Measurements from ENCODE around the gene SH3BP4.
"Not testable (repeated sequence)": the region's sequence is repeated elsewhere in the genome, so short reads cannot be mapped to it uniquely, and the experiment has no call there.

Gene SH3BP4

DNA sequence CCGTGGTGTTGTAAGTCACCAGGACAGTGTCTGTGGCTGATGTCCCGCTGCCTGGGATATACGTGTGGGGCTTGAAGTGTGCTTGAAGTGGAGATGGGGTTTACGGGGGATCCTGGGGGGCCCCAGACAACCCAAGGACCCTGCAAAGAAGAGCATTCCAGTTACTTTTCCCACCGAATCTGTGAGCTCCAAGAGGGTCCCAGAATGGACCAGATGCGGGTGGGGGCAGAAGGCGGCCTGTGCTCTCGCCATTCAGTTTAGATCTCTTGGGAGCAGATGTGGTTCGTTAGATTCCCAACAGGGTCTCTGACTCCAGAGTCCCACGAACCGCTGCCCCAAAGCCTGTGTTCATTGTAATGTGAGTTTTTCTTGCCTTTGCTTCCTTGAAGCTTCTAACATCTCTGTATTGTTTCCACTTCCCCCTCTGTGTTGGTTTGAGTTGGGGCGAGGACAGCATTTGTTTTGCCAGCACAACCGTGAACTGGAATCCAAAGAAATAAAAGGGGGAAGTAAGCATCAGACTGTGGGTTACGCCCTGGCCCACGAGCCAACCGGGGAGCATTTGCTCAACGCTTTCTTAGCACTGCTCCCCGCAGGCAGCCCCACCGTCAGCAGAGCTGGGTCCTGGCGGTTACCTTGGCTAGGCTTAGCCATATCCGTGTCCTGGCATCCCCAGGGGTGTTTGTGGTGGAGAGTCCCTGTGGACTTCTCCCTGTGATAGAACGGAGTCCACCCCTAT is 92.1 kb downstream of the SH3BP4 start:
- DNase-seq, result no peak

DNA sequence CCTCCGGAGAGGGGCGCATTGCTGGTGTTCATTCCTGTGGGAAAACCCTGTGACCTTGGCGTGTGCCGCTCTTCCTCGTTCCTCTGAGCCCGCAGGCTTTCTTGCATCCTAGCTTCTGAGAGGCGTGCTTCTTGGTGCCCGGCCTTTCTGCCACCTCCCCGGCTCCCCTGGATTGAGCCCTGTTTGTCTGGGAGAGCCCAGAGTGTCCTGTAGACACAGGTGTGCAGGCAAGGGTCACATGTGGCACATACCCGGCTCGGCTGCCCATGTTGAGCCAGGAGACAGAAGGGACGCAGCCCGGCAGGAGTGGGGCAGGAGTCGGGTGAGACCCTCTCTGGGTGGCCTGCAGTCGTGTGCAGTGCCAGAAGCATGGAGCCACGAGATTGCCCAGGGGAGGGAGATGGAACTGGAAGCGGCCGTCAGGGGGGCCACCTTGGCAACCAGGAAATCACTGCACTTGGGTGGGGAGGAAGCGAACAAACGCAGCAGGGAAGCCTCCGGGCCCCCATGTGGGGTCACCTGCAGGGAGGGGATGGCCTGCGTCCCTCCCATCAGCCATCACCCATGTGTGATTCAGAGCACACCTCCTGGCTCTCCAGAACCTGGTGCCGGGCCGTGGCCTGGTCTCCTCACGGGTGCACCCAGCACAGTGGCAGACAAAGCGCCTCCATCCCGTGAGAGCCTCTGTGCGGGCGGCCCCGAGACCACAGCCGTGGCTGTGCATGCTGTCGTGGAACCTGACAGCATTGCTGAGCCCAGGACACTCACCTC is 92.9 kb downstream of the SH3BP4 start:
- DNase-seq, result no peak

DNA sequence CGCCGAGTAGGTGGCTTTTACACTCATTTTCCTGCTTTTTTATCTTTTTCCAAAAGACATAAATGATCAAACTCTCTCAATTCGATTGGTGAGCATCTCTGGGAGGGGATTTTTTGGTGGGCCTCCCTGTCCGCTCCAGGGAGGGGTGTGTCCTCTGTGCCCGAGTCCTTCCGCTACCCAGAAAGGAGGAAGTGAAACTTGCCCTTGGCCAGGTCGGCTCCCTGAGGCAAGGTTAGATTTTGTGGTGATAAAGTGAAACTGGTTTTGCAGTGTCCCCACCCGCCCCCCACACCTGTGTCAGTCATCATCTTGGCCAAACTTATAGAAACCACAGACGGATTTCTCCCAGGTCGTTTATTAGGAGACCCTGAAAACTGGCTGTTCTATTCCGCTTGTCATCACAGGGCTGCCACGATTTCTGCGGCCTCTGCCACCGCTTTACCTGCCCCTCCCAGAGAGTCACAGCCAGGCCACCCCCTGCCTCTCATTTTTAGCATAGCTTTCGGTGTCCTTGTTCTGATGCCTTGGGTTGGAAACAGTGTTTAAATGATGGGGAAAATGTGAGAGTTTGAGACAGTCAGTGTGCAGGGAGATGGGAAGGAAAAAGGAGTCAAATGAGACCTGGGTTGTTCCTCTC is 93.6 kb downstream of the SH3BP4 start:
- DNase-seq, result no peak

DNA sequence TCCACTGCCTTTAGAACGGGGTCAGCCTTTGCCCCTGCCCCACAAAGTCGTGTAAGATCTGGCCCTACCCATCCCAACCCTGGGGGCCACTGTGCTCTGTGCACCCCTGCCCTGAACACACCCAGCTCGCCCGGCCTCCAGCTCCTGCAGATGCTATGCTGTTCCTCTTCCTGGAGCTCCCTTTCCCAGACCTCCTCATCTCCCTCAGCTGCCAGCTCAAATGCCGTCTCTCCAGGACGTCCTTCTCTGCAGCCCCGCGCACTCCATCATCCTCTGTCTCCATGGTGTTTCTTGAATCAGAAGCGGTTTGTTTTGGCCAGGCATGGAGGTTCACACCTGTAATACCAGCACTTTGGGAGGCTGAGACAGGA is 94.1 kb downstream of the SH3BP4 start:
- no peak for DNase-seq

DNA sequence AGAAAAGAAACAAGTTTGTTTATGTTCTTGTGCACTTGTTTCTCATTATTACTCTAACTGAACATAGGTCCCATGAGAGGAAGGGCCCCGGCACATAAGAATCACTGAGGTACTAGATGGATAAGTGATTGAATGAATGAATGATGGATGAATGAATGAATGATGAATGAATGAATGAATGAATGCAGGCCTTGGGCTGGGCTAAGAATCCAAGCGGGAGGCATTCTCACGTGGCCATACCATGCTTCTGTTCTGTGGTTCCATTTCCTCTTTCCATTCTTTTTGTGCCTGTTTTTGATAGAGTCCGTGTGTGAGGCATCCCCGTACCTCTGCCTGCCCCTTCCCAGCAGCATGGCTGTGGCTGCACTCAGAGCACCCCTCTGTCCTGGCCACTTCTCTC is 94.8 kb downstream of the SH3BP4 start:
- DNase-seq, result no peak

DNA sequence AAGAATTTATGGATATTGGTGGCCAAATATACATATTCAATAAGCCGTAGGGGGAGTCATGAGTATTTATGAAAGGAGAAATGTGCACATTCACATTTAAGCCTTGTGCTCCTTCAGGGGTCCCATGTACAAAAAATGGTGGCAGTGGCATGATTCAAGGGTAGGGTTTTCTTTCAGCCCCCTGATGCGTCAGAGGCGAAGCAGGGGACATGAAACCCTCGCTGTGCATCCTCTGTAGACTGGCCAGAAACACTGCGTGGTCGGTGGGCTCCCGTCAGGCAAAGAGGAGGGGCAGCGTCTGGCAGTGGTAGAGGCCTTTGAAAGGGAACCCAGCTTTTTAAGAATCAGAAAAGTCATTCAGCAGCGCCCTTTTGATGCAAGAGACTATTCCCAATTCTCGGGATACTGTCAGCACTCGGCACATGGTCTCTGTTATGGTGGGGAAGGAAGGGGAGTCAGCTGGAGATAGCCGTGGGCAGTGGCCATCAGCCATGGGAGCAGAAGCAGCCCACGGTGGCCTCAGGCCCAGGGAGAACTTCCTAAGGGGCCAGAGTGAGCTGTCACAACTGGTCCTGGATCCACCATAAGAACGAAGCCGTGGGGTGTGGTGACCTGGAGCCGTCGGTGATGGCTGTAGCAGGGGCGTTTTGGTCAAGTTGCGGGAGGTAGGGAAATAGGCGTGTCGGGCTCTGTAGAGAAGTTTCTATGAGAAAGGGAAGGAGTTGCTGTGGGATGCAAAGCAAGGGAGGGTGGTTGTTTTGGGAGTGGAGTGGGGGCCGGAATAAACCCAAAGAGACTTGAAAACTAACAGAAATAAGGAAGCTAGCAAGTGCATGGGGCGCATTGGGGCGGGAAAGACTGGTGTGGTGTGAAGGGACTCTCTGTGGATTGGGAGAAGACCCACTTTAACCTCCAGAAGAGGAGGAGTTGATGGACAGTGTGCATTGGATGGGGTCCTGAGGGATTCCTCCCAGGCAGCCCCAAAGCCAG is 95.6 kb downstream of the SH3BP4 start:
- no peak for DNase-seq

DNA sequence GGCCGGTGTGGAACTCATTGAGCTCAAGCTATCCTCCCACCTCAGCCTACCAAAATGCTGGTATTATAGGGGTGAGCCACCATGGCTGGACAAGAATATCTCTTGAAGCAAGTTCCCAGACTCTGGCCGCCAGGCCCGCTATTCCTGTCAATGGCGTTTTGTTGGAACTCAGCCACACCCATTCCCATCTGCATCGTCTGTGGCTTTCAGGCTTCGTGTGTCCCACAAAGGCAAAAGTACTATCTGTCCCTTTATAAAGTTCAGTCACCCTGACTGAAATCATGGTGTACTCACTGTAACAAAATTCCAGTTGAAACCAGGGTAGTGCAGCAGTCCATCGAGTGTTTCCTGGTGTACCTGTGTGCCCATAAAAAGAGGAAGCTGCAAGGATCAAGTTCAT is 96.7 kb downstream of the SH3BP4 start:
- no peak for DNase-seq

DNA sequence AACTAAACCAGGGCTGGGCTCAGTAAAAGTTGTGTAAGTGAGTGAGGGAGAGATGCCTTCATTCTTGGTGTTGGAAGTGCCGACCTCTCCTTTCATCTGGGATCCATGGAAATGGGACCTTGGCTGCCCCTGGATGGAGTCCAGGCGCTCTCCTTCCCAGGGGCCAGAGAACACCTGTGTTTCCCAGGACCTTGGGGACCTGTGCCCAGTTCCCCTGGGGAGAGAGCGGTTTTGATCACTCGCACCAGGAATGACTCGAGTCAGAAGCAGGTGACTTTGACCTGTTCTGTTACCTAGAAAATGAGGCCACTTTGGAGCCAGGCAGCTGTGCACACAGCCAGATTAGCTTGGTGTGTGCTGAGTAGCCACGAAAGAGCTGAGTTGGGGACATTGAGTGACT is 97.3 kb downstream of the SH3BP4 start:
- DNase-seq, result no peak

DNA sequence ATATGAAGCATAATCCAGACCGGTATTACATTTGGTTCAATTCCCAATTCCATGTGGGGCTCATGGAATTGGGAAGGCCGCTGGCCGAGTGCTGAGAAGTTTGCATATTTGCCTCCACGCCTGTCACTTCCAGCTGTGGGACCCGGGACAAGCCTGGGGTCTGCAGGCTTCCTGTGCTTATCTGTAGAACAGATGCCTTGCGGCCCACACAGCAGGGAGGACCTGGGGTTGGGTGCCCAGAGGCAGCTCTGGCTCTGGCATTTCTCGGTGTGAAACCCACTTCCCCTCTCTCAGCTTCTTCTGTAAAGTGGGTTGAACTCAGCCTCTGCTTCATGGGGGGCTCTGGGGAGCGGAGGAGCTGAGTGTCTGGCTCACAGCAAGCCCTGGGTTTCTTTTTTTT is 97.9 kb downstream of the SH3BP4 start:
- no peak for DNase-seq

DNA sequence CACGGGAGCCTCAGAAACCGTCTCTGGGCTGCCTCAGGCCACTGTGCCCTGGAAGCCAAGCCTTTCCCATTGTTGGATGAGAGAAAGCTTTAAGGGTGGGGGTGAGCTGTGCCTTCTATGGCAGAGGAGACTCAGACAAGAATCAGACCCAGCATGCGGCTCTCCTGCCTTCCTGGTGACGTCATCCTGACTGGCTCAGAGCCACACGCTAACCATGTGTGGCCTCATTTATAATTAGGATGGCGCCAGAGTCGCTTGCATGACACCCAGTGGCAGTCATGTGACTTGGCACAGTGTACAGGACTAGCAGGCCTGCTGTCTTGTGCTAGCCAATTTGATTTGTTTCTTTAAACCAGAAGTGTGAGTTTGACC is 99.1 kb downstream of the SH3BP4 start:
- no peak for DNase-seq

DNA sequence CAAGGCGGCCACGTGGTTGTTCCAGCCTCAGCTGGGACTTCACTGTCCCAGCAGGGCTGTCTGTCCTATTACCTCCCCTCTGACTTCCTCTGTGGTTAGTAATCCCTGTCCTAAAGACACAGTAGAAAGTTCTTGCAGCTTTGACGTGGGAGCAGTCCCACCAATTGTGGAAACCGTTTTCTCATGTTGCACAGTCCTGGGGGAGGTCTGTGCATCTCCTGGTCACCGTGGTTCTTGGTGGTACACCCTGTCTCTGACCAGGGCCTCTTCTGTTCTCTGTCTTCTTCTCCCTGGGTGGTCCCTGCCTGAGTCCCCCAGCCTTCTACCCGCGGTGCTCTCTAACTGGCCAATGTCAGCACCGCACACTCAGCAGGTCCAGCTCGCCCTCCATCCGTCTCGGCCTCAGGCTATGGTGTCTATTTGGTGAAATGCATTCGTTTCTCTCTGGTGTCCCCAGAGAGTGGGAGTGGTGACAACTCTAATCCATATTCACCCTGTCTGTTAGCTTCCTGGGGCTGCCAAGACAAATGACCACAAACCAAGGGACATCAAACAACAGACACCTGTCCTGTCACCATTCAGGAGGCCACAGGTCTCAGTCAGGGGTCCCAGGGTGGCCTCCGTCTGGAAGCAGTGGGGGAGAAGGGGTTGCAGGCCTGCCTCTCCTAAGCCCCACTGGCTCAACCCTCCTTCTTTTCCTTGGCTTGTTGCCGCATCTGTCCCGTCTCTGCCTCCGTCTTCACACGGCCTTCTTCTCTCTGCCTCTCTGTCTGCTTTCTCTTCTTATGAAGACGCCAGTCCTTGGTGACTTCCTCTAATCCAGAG is 99.8 kb downstream of the SH3BP4 start:
- no peak for DNase-seq

DNA sequence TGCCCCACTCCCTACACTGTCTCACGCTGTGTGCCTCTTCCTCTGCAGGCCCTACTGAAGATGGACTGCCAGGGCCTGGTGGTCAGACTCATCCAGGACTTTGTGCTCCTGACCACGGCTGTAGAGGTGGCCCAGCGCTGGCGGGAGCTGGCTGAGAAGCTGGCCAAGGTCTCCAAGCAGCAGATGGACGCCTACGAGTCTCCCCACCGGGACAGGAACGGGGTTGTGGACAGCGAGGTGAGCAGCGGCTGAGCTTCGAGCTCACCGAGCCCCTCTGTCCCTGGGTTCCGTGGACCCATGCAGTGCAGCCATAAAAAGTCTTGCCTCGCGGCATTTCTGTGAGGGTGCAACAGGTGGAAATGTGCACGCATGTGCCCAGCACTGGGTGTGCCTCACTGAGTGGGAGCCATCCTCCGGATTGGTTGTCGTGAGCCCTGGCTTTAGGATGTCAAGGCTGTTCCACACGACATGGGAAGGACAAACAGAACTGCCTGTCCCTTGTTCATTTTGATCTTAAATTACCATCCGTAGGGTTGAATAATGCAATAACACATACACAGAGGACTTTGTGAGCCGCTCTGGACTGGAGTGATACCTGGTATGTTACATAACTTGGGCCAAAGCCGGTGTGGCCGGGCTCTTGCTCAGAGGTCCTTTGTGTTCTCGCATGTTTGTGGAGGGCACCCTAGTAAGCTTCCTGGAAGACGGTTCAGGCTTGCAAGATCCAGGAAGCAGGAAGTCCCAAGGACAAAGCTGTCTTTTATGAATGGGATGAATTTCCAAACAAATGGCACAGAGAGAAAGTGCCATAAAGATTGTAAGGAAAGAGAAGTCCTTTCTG is 100.9 kb downstream of the SH3BP4 start:
- no peak for DNase-seq

DNA sequence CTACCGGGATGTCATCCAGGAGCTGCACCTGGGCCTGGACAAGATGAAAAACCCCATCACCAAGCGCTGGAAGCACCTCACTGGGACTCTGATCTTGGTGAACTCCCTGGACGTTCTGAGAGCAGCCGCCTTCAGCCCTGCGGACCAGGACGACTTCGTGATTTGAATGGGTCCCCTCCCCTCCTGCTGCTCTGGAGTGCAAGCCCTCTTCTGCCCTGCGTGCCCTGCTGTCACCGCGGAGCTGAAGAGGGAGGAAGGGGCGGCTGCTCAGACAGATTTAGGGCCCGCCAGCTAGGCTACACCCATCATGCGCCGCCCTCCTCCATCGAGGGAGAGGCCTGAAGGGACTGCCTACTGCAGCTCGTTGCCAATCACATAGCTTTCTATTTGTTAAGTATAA is 101.8 kb downstream of the SH3BP4 start:
- no peak for DNase-seq

DNA sequence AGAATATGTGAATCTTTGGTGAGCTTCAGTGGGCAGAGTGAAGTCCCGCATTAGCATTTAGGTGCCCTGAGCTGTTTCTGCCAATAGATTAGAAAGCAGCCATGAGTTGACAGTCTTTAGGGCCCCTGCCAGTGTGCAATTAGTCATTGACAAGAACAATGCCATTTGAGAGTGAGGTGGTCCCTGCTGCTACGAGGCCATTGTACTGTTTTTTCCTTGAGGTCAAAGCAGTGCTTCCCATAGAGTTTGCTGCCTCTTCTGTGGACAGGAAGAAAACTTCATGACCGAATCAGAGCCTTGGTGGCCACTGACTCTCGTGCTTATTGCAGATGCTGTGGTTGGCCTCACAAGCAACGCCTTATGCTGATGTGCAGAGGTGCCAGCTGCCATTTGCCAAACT is 102.7 kb downstream of the SH3BP4 start:
- no peak for DNase-seq

DNA sequence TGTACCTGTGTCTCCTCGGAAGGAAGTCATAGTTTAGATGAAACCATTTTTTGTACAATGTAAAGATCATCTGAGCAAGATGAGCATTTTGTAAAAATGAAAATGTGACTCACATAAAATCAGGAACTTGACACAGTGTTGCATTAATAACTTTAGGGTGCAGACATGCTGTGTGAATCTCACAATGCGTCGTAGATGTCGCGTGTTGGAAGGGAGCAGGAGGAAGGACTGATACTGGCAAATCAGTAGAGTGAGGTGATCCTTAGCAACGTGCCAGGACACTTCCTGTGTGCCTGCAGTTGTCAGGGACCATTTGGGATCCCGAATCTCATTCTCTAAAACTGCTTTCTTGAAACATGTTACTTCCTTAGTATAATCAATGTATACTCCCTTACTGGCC is 103.1 kb downstream of the SH3BP4 start:
- no peak for DNase-seq

DNA sequence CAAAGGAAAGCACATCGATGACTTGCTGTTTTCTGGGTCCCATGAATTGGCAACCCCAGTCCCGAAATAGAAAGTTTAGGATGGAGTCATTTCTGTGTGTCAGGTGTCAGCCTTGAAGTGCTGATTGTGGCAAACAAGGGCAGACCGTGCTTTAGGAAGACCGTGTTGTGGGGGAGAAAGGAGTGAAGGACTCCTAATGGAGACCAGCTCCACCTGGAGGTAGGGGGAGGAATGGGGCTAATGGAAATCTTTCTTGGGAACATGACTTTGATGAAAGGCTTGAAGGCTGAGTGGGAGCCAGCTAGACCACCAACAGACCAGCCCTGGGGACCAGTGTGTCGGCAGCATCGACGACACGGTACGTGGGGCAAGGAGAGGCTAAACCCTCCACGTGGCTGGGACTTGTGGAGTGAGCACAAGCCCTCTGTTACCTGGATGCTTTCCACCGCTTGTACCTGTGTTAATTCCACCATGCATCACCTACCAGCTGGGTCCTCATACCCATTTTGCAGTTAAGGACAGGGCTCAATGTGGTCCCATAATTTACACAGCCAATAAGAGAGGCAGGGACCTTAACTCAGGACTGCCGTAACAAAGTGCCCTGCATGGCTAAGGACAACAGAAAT is 104.2 kb downstream of the SH3BP4 start:
- no peak for DNase-seq

DNA sequence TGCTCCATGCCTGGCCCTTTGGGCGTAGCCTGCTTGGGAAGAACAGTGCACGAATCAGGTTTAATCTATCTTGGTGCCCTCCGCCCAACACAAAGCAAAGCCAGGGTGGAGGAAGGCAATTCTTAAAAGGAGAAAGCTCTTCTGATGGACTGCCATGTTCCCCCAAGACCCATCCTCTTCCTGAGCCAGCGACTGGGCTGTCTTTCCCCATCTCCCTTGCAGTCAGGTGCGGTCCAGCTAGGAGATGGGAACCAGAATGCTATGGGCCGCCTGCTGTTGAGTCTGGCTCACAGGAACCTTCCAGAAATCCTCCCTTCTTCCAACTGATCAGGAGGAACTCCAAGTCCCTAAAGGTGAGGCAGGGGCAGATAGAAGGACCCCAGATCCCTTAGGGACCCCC is 105.0 kb downstream of the SH3BP4 start:
- DNase-seq, result no peak

DNA sequence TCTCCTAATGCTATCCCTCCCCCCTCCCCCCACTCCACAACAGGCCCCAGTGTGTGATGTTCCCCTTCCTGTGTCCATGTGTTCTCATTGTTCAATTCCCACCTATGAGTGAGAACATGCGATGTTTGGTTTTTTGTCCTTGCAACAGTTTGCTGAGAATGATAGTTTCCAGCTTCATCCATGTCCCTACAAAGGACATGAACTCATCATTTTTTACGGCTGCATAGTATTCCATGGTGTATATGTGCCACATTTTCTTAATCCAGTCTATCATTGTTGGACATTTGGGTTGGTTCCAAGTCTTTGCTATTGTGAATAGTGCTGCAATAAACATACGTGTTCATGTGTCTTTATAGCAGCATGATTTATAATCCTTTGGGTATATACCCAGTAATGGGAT is 105.8 kb downstream of the SH3BP4 start:
- DNase-seq, result not testable (repeated sequence)

DNA sequence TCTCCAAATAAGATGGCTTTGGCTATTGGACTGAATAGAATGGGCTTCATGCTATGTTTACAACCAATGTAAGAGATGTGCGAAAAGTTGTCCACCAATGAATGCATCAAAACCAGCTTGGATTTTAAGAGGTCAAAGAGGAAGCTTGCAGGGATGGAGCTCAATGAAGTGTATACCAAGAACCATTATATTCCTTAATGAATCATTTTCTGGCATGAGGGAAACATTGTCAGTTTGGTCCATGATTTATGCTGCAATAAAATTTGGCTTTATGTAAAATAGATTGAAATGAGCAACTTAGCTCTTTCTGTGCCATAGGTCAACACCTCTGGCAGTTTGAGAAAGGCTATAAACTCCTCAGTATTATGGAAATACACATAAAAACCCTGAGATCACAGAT is 107.3 kb downstream of the SH3BP4 start:
- DNase-seq, result no peak

DNA sequence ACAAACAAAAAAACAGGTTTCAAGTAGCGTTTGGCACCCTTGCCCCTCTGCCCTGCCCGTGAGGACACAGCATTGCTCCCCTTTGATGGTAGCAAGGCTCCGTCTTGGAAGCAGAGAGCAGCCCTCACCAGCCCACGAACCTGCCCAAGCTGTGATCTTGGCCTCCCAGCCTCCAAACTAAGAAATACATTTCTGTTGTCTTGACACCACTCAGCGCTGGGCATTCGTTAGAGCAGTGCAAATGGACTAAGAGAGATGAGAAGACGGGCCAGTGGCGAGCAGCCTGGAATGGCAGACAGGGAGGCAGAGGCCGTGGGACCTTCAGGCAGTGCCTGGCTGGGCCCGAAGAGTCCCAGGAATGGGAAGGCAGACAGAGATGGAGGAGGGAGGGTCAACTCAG is 109.8 kb downstream of the SH3BP4 start:
- DNase-seq, result no peak
